Testis (tissue), 2 donors: ENCODE results near the gene FARS2.

ENCODE experiments used
- CTCF ChIP-seq, 3 experiments: fragments of 450-650 bp in 2 of 3; fragments of 200-600 bp in 1 of 3; sonication (generic) in 1 of 3; IDR thresholded peaks; one replicate each; pipeline ENCODE4 v1.5.1; 2016 to 2019; ENCODE audit warnings: antibody characterized with exemption in 3 of 3, mild to moderate bottlenecking in 2 of 3, moderate library complexity in 1 of 3
- POLR2A ChIP-seq: fragments of 450-650 bp; IDR thresholded peaks from one replicate; pipeline ENCODE4 v1.6.1; 2017; ENCODE audit warnings: antibody characterized with exemption, mild to moderate bottlenecking, moderate library complexity

GRCh38 chr6:5339786-5340185 is 78.5 kb downstream of the FARS2 start:
- no peak for TF ChIP-seq POLR2A
- no peak for TF ChIP-seq CTCF (IDR thresholded peaks at IDR 0.05)
